Measurements from ENCODE around the gene HIRIP3. TPM values are rescaled to one million over a fixed set of nuclear protein-coding genes. Genes with fewer than 3 reads are reported as not detected.

The HIRIP3 gene
- total and polyA plus RNA-seq, 2 of the 13 experiments (the other 11 are each of a cell fraction or from before 2014, with no cell fraction given), result 12.6 to 17.2 TPM

GRCh38 chr16:29963021-29963743, 32.2 kb downstream of the HIRIP3 start (continued):
- TF ChIP-seq ZNF280B (CRISPR knock-in tag; IDR thresholded peaks at IDR 0.05; ENCODE audit: borderline replicate concordance) (0 out of 2 replicates have a peak, but pooled peaks have one; percentile 53), NFKBIZ (CRISPR knock-in tag; IDR thresholded peaks at IDR 0.05) (no peak), PAF1 (CRISPR knock-in tag; IDR thresholded peaks at IDR 0.05) (no peak), ZNF564 (CRISPR knock-in tag; IDR thresholded peaks at IDR 0.05) (no peak), GABPA (IDR thresholded peaks at IDR 0.05; ENCODE audit: low read depth, low read length) (no peak), GABPA (CRISPR knock-in tag; IDR thresholded peaks at IDR 0.05; ENCODE audit: low read depth) (0 out of 2 replicates have a peak, but pooled peaks have one; percentile 5), MAF1 (CRISPR knock-in tag; IDR thresholded peaks at IDR 0.05; ENCODE audit: borderline replicate concordance) (0 out of 2 replicates have a peak, but pooled peaks have one; percentile 24), ZBTB7A (CRISPR knock-in tag; IDR thresholded peaks at IDR 0.05) (peak; percentile 81), ZKSCAN8 (CRISPR knock-in tag; IDR thresholded peaks at IDR 0.05; ENCODE audit: borderline replicate concordance) (no peak), HDAC1 (CRISPR knock-in tag; IDR thresholded peaks at IDR 0.05) (peak; percentile 38; the same call in 1 of the 2 replicates), ZNF768 (CRISPR knock-in tag; IDR thresholded peaks at IDR 0.05) (peak; percentile 96), KLF13 (CRISPR knock-in tag; IDR thresholded peaks at IDR 0.05) (0 out of 2 replicates have a peak, but pooled peaks have one; percentile 26), MED1 (CRISPR knock-in tag; IDR thresholded peaks at IDR 0.05) (no peak), ZNF501 (CRISPR knock-in tag; IDR thresholded peaks at IDR 0.05) (peak; percentile 19; the same call in 1 of the 2 replicates), ARNTL (CRISPR knock-in tag; IDR thresholded peaks at IDR 0.05) (0 out of 2 replicates have a peak, but pooled peaks have one; percentile 31), HNRNPL (IDR thresholded peaks at IDR 0.05; ENCODE audit: low read depth, low read length) (0 out of 2 replicates have a peak, but pooled peaks have one; percentile 73), SOX5 (CRISPR knock-in tag; IDR thresholded peaks at IDR 0.05; ENCODE audit: borderline replicate concordance) (no peak), ELF3 (CRISPR knock-in tag; IDR thresholded peaks at IDR 0.05) (no peak), ZNF710 (CRISPR knock-in tag; IDR thresholded peaks at IDR 0.05; ENCODE audit: borderline replicate concordance) (no peak), ZNF234 (CRISPR knock-in tag; conservative IDR thresholded peaks at IDR 0.05) (no peak), ZNF687 (CRISPR knock-in tag; IDR thresholded peaks at IDR 0.05) (peak; percentile 31), ZNF598 (CRISPR knock-in tag; IDR thresholded peaks at IDR 0.05; ENCODE audit: borderline replicate concordance) (no peak), HOXD1 (CRISPR knock-in tag; IDR thresholded peaks at IDR 0.05) (no peak), CBX5 (CRISPR knock-in tag; IDR thresholded peaks at IDR 0.05; ENCODE audit: borderline replicate concordance) (no peak)

Measured in HepG2 (cell line).